Karpas-422 (cell line): Measurements from ENCODE around the gene PROS1. TPM values are rescaled to one million over a fixed set of nuclear protein-coding genes. Genes with fewer than 3 reads are reported as not detected.
"Not testable (repeated sequence)": the region's sequence is repeated elsewhere in the genome, so short reads cannot be mapped to it uniquely, and the experiment has no call there.

Experiments used
- DNase-seq: peaks from one replicate; pipeline ENCODE4 v3.0.0-alpha.2; 2015
- H2AFZ ChIP-seq: fragments of 200-600 bp; sonication (generic); 2 replicates; pipeline ENCODE4 v1.6.1; 2014; ENCODE audit warnings: antibody characterized with exemption, low read length, mixed read lengths
- H3K27ac ChIP-seq: fragments of 200-600 bp; sonication (generic); 2 replicates; pipeline ENCODE4 v1.5.1; 2014; ENCODE audit warnings: mild to moderate bottlenecking, low read length, moderate library complexity
- H3K27me3 ChIP-seq: fragments of 200-600 bp; sonication (generic); 2 replicates; pipeline ENCODE4 v1.6.1; 2014; ENCODE audit warnings: low read length, mixed read lengths
- H3K36me3 ChIP-seq: fragments of 200-600 bp; sonication (generic); 2 replicates; pipeline ENCODE4 v1.6.1; 2014; ENCODE audit warnings: low read length, mixed read lengths; ENCODE audit not compliant: insufficient read depth
- H3K4me1 ChIP-seq: fragments of 200-600 bp; sonication (generic); 2 replicates; pipeline ENCODE4 v1.6.1; 2014; ENCODE audit warnings: mild to moderate bottlenecking, low read length, mixed read lengths
- H3K4me2 ChIP-seq: fragments of 200-600 bp; sonication (generic); 2 replicates; pipeline ENCODE4 v1.6.1; 2014; ENCODE audit warnings: low read length, low read depth, mild to moderate bottlenecking; ENCODE audit not compliant: poor library complexity, severe bottlenecking
- H3K4me3 ChIP-seq: fragments of 200-600 bp; sonication (generic); 2 replicates; pipeline ENCODE4 v1.5.1; 2014; ENCODE audit warnings: mild to moderate bottlenecking, antibody characterized with exemption, low read length, mixed read lengths
- H3K79me2 ChIP-seq: fragments of 200-600 bp; sonication (generic); 2 replicates; pipeline ENCODE4 v1.6.1; 2014; ENCODE audit warnings: mild to moderate bottlenecking, low read length, mixed read lengths
- H3K9ac ChIP-seq: fragments of 200-600 bp; sonication (generic); 2 replicates; pipeline ENCODE4 v1.6.0; 2014; ENCODE audit warnings: low read length
- H3K9me2 ChIP-seq: fragments of 200-600 bp; sonication (generic), shearing (Covaris generic); replicated peaks from 2 replicates; pipeline ENCODE4 v1.6.0; 2014; ENCODE audit warnings: mild to moderate bottlenecking, low read length, moderate library complexity; ENCODE audit not compliant: insufficient read depth
- H3K9me3 ChIP-seq: fragments of 300-700, 200-600 bp; sonication (generic); 2 replicates; pipeline ENCODE4 v1.6.1; 2014; ENCODE audit warnings: low read length, mixed read lengths
- H4K20me1 ChIP-seq: fragments of 200-600 bp; sonication (generic); 2 replicates; pipeline ENCODE4 v1.6.1; 2014; ENCODE audit warnings: mild to moderate bottlenecking, antibody characterized with exemption, low read length, low read depth; ENCODE audit not compliant: insufficient read depth
- total RNA-seq: library from RNA; depleted of rRNA; stranded (reverse); fragments of >200 nt; shearing (Covaris generic); gene quantifications from 2 replicates; pipeline ENCODE4 v1.2.3, GENCODE V29; 2014; ENCODE audit warnings: low replicate concordance

PROS1 gene
- total RNA-seq, 1 experiment from 2014 or later = 2.0 TPM

DNA sequence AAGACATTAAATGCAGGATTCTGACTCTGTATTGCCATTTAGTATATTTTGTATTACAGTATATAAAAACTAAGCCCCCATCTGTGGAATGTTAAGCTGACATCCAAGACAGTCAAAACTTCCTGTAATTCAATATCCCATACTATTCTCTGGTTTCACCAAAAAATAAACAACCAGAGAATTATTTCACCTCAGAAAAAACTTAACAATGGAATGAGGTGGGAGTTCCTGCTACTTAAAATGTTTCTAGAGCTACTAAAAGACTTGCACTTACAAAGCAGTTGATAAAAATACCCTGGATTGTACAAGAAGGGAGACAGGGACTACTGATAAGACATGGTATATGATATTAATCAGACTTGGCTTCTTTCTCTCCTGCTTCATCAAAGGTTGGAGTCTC, 14.6 kb upstream of the PROS1 start:
- Histone ChIP-seq H2AFZ (no peak overlapping the region), H3K79me2 (peaks cover 93% of the 10 kb centered on the region)

DNA sequence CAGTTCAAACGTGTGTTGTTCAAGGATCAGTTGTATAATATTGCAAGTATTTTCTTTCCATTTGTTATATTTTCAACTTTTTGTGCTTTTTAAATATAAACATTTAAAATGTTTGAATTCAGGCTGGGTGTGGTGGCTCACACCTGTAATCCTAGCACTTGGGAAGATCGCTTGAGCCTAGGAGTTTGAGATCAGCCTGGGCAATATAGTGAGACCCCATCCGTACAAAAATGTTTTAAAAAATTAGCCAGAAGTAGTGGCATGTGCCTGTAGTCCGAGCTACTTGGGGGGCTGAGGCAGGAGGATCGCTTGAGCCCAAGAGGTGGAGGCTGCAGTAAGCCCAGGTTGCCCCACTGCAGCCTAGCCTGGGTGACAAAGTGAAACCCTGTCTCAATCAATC, 10.9 kb upstream of the PROS1 start:
- DNase-seq = no peak
- Histone ChIP-seq H3K4me2 (no peak overlapping the region), H3K4me3 (no peak overlapping the region), H3K79me2 (peaks cover 94% of the 10 kb centered on the region), H3K4me1 (peaks cover 19% of the 10 kb centered on the region), H3K9me2 (no peaks in the 10 kb centered on the region), H3K9me3 (no peaks in the 10 kb centered on the region), H4K20me1 (no peaks in the 10 kb centered on the region), H3K36me3 (no peaks in the 10 kb centered on the region), H2AFZ (no peak overlapping the region), H3K27ac (no peak overlapping the region), H3K27me3 (no peaks in the 10 kb centered on the region), H3K9ac (no peak overlapping the region)

More for the DNA sequence above, 14.6 kb upstream of the PROS1 start:
- Histone ChIP-seq H3K4me2 (no peak overlapping the region), H3K27ac (no peak overlapping the region), H3K4me1 (peaks cover 3% of the 10 kb centered on the region; the same call in 1 of the 2 replicates), H3K4me3 (no peak overlapping the region), H3K27me3 (no peaks in the 10 kb centered on the region), H4K20me1 (no peaks in the 10 kb centered on the region), H3K36me3 (no peaks in the 10 kb centered on the region), H3K9me3 (no peaks in the 10 kb centered on the region), H3K9ac (no peak overlapping the region), H3K9me2 (no peaks in the 10 kb centered on the region)
- no peak for DNase-seq

DNA sequence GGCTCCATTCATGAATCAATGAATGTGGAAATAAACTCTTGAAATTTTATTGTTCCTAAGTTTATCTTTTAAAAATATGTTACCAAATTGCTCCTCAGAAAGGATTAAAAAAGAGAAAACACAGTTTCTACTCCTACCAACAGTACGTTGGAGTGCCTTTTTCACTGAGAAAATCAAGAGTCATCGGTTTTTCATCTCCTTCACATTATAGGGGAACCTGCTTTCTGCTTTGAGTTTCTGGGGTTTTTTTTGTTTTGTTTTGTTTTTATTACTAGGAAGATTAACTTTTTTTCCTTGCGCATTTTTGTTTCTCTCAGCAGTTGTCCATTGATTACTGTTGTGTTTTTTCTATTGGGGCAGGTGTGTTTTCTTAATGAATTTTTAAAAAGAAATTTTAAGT, 9.7 kb upstream of the PROS1 start:
- Histone ChIP-seq H3K4me3 (no peak overlapping the region), H3K27ac (no peak overlapping the region), H3K4me2 (no peak overlapping the region), H3K9ac (no peak overlapping the region), H4K20me1 (no peaks in the 10 kb centered on the region), H3K9me3 (no peaks in the 10 kb centered on the region), H3K79me2 (peaks cover 82% of the 10 kb centered on the region), H3K27me3 (no peaks in the 10 kb centered on the region), H3K36me3 (no peaks in the 10 kb centered on the region), H2AFZ (no peak overlapping the region), H3K9me2 (no peaks in the 10 kb centered on the region), H3K4me1 (peaks cover 24% of the 10 kb centered on the region)
- DNase-seq = no peak

DNA sequence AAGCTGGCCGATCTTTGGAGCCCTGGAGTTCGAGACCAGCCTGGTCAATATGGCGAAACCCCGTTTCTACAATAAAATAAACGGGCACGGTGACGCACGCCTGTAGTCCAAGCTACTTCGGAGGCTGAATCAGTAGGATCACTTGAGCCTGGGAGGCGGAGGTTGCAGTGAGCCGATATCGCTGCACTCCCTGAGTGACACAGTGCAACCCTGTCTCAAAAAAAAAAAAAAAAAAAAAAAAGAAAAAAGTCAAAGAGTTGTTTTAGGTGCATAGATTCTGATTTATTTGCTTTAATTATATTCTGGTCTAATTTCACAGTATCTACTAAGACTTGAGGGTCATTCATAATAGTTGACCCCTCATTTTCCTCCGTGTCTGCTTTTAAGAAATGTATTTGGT, 8.0 kb upstream of the PROS1 start:
- Histone ChIP-seq H4K20me1 (no peaks in the 10 kb centered on the region), H3K9ac (peak overlapping the region; percentile 82; the same call in 1 of the 2 replicates), H3K27me3 (no peaks in the 10 kb centered on the region), H3K9me3 (no peaks in the 10 kb centered on the region), H3K79me2 (peaks cover 64% of the 10 kb centered on the region), H3K9me2 (no peaks in the 10 kb centered on the region), H3K4me1 (peaks cover 24% of the 10 kb centered on the region), H3K27ac (no peak overlapping the region), H3K36me3 (no peaks in the 10 kb centered on the region), H3K4me3 (peak overlapping the region; percentile 85), H3K4me2 (peak overlapping the region; percentile 83), H2AFZ (no peak overlapping the region)
- no peak for DNase-seq

DNA sequence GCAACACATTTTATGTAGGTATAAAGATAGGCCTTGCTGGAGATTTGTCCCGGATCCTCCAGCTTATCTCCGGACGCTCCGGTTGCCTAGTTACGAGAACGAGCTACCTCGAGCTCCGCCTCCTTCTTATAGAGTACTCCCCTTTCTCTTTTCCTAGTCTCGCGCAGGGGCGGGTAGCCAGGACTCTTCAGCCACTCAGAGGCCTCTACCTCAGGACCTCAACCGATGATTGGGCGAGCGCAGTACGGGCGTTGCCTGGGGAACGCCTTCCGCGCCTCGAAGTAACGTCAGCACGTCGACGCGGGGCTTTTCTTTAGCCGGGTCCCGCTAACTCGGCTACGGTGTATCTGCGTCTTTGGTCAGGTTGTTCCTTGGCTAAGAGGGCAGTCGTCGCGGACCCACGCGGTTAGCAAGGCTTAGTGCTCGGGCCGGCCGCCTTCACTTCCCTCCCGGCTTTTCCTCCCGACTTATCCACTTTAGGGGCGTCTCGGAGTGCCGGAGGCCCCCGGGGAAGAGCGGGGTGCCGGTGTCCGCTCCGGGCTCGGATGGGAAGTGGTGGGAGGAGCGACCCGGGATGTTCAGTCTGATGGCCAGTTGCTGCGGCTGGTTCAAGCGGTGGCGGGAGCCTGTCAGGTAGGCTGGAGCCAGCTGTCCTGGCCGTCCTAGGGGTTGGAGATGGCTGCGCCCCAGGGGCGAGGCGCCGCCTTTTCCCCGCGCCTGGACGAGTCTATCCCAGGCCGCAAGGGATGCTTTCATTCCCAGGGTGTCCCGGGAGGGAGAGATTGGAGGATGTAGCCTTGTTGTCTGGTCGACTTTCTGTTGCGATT, 6.4 kb upstream of the PROS1 start, which contains the start of gene ARL13B:
TSS of gene ARL13B (plus strand) at position 306 of the 827 bp plus-strand sequence. CDS start at position 575, 269 bp downstream.
- DNase-seq = peak; percentile 99
- Histone ChIP-seq H3K9me2 (no peaks in the 10 kb centered on the region), H3K9me3 (no peaks in the 10 kb centered on the region), H3K4me3 (peak within 1 kb of the TSS; percentile 85), H3K27ac (no peak within 1 kb of the TSS), H3K4me2 (peak within 1 kb of the TSS; percentile 83), H3K36me3 (no peaks in the 10 kb centered on the region), H2AFZ (peak within 1 kb of the TSS; percentile 76), H3K4me1 (peaks cover 22% of the 10 kb centered on the region), H4K20me1 (no peaks in the 10 kb centered on the region), H3K27me3 (no peaks in the 10 kb centered on the region), H3K79me2 (peaks cover 49% of the 10 kb centered on the region), H3K9ac (peak within 1 kb of the TSS; percentile 82)

DNA sequence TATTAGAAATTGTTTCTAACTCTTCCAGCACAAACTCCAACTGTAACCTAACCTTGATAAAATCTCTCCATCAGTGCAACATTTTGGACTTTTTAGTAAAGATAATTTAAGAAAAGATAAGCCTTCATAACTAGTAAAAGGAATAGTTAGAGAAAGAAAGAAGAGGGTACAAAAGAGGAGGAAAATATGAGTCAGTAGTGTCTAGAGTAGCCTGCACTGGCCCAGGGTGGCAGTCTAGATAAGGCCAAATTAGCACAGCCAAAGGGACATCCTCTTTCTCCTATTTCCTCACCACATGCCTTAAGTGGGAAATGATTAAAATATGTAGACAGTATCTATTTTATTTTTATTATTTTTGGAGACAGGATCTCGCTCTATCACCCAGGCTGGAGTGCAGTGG, 3.7 kb downstream of the PROS1 start:
- no peaks in the 10 kb centered on the region for H3K9me3 ChIP-seq
- no peaks in the 10 kb centered on the region for H3K9me2 ChIP-seq
- no peak overlapping the region for H3K4me2 ChIP-seq
- no peak for DNase-seq
- H2AFZ ChIP-seq = no peak overlapping the region
- no peaks in the 10 kb centered on the region for H3K36me3 ChIP-seq
- H3K79me2 ChIP-seq = no peaks in the 10 kb centered on the region
- no peaks in the 10 kb centered on the region for H4K20me1 ChIP-seq
- no peaks in the 10 kb centered on the region for H3K27me3 ChIP-seq
- no peak overlapping the region for H3K4me3 ChIP-seq
- H3K9ac ChIP-seq = no peak overlapping the region
- peaks cover 12% of the 10 kb centered on the region for H3K4me1 ChIP-seq
- no peak overlapping the region for H3K27ac ChIP-seq

DNA sequence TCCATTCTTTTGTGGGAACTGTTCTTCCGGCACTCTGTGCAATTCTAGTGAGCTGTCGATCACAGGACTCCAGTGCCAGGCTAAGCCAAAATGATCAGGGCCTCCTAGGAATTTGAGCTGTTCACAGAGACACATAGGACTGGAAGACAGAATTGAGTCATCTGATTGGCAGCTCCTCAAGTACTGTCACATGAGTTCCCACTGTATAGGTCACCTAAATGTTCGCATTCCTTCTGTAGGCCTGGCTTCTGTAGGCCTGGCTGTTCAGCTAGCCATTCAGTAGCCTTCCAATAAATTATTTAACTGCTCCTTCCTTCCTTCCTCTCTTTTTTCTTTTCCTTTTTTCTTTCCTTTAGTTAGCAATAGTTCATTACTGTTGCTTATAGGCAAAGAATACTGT, 4.3 kb downstream of the PROS1 start:
- no peaks in the 10 kb centered on the region for H3K36me3 ChIP-seq
- H3K9me3 ChIP-seq = no peaks in the 10 kb centered on the region
- no peaks in the 10 kb centered on the region for H3K79me2 ChIP-seq
- H3K4me3 ChIP-seq = no peak overlapping the region
- H3K27me3 ChIP-seq = no peaks in the 10 kb centered on the region
- H3K9ac ChIP-seq = no peak overlapping the region
- H4K20me1 ChIP-seq = no peaks in the 10 kb centered on the region
- H3K9me2 ChIP-seq = no peaks in the 10 kb centered on the region
- no peak for DNase-seq
- no peak overlapping the region for H3K4me2 ChIP-seq
- no peak overlapping the region for H3K27ac ChIP-seq
- peaks cover 12% of the 10 kb centered on the region for H3K4me1 ChIP-seq
- no peak overlapping the region for H2AFZ ChIP-seq

DNA sequence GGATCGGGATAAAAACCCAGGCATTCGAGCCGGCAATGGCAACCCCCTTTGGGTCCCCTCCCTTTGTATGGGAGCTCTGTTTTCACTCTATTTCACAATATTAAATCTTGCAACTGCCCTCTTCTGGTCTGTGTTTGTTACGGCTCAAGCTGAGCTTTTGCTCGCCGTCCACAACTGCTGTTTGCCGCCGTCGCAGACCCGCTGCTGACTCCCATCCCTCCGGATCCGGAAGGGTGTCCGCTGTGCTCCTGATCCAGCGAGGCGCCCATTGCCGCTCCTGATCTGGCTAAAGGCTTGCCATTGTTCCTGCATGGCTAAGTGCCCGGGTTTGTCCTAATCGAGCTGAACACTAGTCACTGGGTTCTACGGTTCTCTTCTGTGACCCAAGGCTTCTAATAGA, 8.6 kb downstream of the PROS1 start:
- not testable (repeated sequence) for H3K27ac ChIP-seq, H3K9me2 ChIP-seq, DNase-seq, H3K9me3 ChIP-seq, H3K27me3 ChIP-seq, H2AFZ ChIP-seq, H4K20me1 ChIP-seq, H3K4me2 ChIP-seq, H3K4me1 ChIP-seq, H3K4me3 ChIP-seq, H3K79me2 ChIP-seq, H3K36me3 ChIP-seq, H3K9ac ChIP-seq
